ENCODE data around the gene KRT4.

The KRT4 gene

GRCh38 chr12:52794479-52795331, 19.2 kb downstream of the KRT4 start:
- Histone ChIP-seq H3K4me1 (no peaks in the 10 kb centered on the region), H3K27me3 (no peaks in the 10 kb centered on the region), H3K4me2 (no peak overlapping the region), H3K36me3 (no peaks in the 10 kb centered on the region), H4K20me1 (no peaks in the 10 kb centered on the region), H3K27ac (no peak overlapping the region), H3K9me3 (no peaks in the 10 kb centered on the region), H3K9ac (no peak overlapping the region), H3K4me3 (no peak overlapping the region)
- no peak for TF ChIP-seq Cebpa-rat (IDR thresholded peaks at IDR 0.05)

- no peak overlapping the region for H3K4me2 ChIP-seq
- no peak overlapping the region for H3K9ac ChIP-seq
- no peak overlapping the region for H3K4me3 ChIP-seq
- no peaks in the 10 kb centered on the region for H3K9me3 ChIP-seq
- no peaks in the 10 kb centered on the region for H4K20me1 ChIP-seq
- no peaks in the 10 kb centered on the region for H3K36me3 ChIP-seq
- no peak for TF ChIP-seq Cebpa-rat (IDR thresholded peaks at IDR 0.05)
- H3K27me3 ChIP-seq: no peaks in the 10 kb centered on the region
- no peak overlapping the region for H3K27ac ChIP-seq
- H3K4me1 ChIP-seq: no peaks in the 10 kb centered on the region
Measured at GRCh38 chr12:52792185-52793029, 21.5 kb downstream of the KRT4 start.

- Histone ChIP-seq H3K27ac (no peak overlapping the region), H3K4me1 (no peaks in the 10 kb centered on the region), H3K4me2 (no peak overlapping the region), H3K4me3 (no peak overlapping the region), H3K9me3 (no peaks in the 10 kb centered on the region), H3K36me3 (no peaks in the 10 kb centered on the region), H3K27me3 (no peaks in the 10 kb centered on the region), H3K9ac (no peak overlapping the region), H4K20me1 (no peaks in the 10 kb centered on the region)
- TF ChIP-seq Cebpa-rat (IDR thresholded peaks at IDR 0.05): no peak
Measured at GRCh38 chr12:52791271-52792184, 22.4 kb downstream of the KRT4 start.

GRCh38 chr12:52790427-52791270, 23.3 kb downstream of the KRT4 start:
- H3K27me3 ChIP-seq: no peaks in the 10 kb centered on the region

GRCh38 chr12:52789637-52790426, 24.1 kb downstream of the KRT4 start:
- Histone ChIP-seq H3K36me3 (no peaks in the 10 kb centered on the region), H3K27ac (no peak overlapping the region), H3K9me3 (no peaks in the 10 kb centered on the region), H3K27me3 (no peaks in the 10 kb centered on the region), H4K20me1 (no peaks in the 10 kb centered on the region), H3K4me1 (no peaks in the 10 kb centered on the region), H3K9ac (no peak overlapping the region), H3K4me3 (no peak overlapping the region), H3K4me2 (no peak overlapping the region)
- no peak for TF ChIP-seq Cebpa-rat (IDR thresholded peaks at IDR 0.05)

More at GRCh38 chr12:52790427-52791270, 23.3 kb downstream of the KRT4 start:
- Histone ChIP-seq H3K27ac (no peak overlapping the region), H3K36me3 (no peaks in the 10 kb centered on the region), H3K4me3 (no peak overlapping the region), H4K20me1 (no peaks in the 10 kb centered on the region), H3K9ac (no peak overlapping the region), H3K9me3 (no peaks in the 10 kb centered on the region), H3K4me2 (no peak overlapping the region), H3K4me1 (no peaks in the 10 kb centered on the region)
- no peak for TF ChIP-seq Cebpa-rat (IDR thresholded peaks at IDR 0.05)

- Histone ChIP-seq H3K9ac (no peak overlapping the region), H3K4me1 (no peaks in the 10 kb centered on the region), H3K4me2 (no peak overlapping the region), H4K20me1 (no peaks in the 10 kb centered on the region), H3K27ac (no peak overlapping the region), H3K36me3 (no peaks in the 10 kb centered on the region), H3K27me3 (no peaks in the 10 kb centered on the region), H3K9me3 (no peaks in the 10 kb centered on the region), H3K4me3 (no peak overlapping the region)
- TF ChIP-seq Cebpa-rat (IDR thresholded peaks at IDR 0.05): no peak
Measured at GRCh38 chr12:52788876-52789636, 24.9 kb downstream of the KRT4 start.

- no peaks in the 10 kb centered on the region for H3K9me3 ChIP-seq
- no peaks in the 10 kb centered on the region for H3K27me3 ChIP-seq
- no peak overlapping the region for H3K9ac ChIP-seq
- H3K4me1 ChIP-seq: no peaks in the 10 kb centered on the region
- H3K4me2 ChIP-seq: no peak overlapping the region
- TF ChIP-seq Cebpa-rat (IDR thresholded peaks at IDR 0.05): no peak
- H3K36me3 ChIP-seq: no peaks in the 10 kb centered on the region
- H4K20me1 ChIP-seq: no peaks in the 10 kb centered on the region
- H3K27ac ChIP-seq: no peak overlapping the region
- H3K4me3 ChIP-seq: no peak overlapping the region
Measured at GRCh38 chr12:52788192-52788875, 25.6 kb downstream of the KRT4 start.

Measured in BLaER1 (cell line).